Measurements from ENCODE around the gene SMIM30. TPM values are rescaled to one million over a fixed set of nuclear protein-coding genes. Genes with fewer than 3 reads are reported as not detected.

The SMIM30 gene
- total and polyA plus RNA-seq, 2 of the 8 experiments (the other 6 are each of a cell fraction or from before 2014, with no cell fraction given), result 35.2 to 49.7 TPM

DNA sequence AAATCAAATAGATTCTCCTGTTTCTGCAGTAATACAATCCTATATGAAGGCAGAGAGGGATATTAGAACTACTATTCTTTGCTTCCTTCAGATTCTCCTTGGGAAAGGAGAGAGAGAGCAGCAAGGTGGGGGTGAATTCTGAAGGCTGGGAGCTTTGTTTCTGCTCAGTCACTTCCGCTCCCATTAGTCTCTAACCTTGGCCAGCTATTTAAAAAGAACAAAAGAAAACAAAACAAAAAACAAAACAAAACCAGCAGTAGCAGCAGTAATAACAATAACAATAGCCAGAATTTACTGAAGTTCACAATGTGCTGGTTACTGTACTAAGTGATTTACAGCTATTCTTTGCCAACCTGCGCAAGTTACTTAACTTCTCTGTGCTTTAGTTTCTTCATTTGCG, 41.7 kb downstream of the SMIM30 start:
- Histone ChIP-seq H2AK5ac (ENCODE audit: low read depth, low read length) (no peak overlapping the region), H2BK120ac (replicated peaks; ENCODE audit: low read depth, low read length) (no peak overlapping the region), H3K27me3 (replicated peaks in 1 of 4; ENCODE audit: control insufficient read depth in 3 of 4, extremely low read depth in 1 of 4, insufficient read depth in 3 of 4, low read length in 3 of 4) (peaks cover 41 to 82% (median 61%) of the 10 kb centered on the region in 4 experiments), H3K4me1 (replicated peaks in 1 of 4; ENCODE audit: control insufficient read depth in 3 of 4, insufficient read depth in 4 of 4, low read length in 3 of 4) (no peaks in the 10 kb centered on the region; a peak in 1 of 7 replicates), H3K23me2 (ENCODE audit: low read depth, low read length) (no peaks in the 10 kb centered on the region), H3K9me3 (ENCODE audit: insufficient read depth in 2 of 2, low read depth in 1 of 2, low read length in 1 of 2) (no peaks in the 10 kb centered on the region), H3K4me2 (ENCODE audit: insufficient read depth in 1 of 2, low read depth in 2 of 2, low read length in 2 of 2) (peak overlapping the region in 1 of 2 experiments; percentile 29; a peak in 1 of 4 replicates), H2BK15ac (ENCODE audit: low read length) (no peak overlapping the region), H3K27ac (ENCODE audit: low read depth, low read length) (no peak overlapping the region), H4K5ac (ENCODE audit: insufficient read length, low read depth, low read length) (no peak overlapping the region), H3K23ac (ENCODE audit: insufficient read length) (no peak overlapping the region), H3K56ac (replicated peaks; ENCODE audit: insufficient read length, low read depth, low read length) (no peak overlapping the region), H4K20me1 (replicated peaks in 1 of 2; ENCODE audit: control insufficient read depth in 1 of 2, insufficient read depth in 2 of 2, low read length in 2 of 2) (peaks cover 2 to 3% of the 10 kb centered on the region in 2 experiments), H3K9ac (replicated peaks in 1 of 4; ENCODE audit: extremely low read depth in 1 of 4, low read depth in 3 of 4, low read length in 3 of 4) (no peak overlapping the region), H2BK12ac (ENCODE audit: low read depth, low read length) (no peak overlapping the region), H3K4ac (replicated peaks; ENCODE audit: insufficient read length, low read depth, low read length) (no peak overlapping the region), H4K8ac (ENCODE audit: extremely low read depth, insufficient read depth, low read length) (no peak overlapping the region), H3K79me1 (ENCODE audit: low read depth, low read length) (no peaks in the 10 kb centered on the region), H2AFZ (ENCODE audit: low read length) (no peak overlapping the region), H2BK5ac (ENCODE audit: low read depth, low read length) (no peak overlapping the region), H3K79me2 (ENCODE audit: control insufficient read depth in 1 of 2, insufficient read depth in 2 of 2, low read length in 2 of 2) (no peaks in the 10 kb centered on the region), H2BK20ac (ENCODE audit: low read length) (no peak overlapping the region), H3K36me3 (ENCODE audit: control insufficient read depth in 2 of 4, insufficient read depth in 4 of 4, low read length in 3 of 4) (no peaks in the 10 kb centered on the region), H3K4me3 (ENCODE audit: extremely low read depth in 1 of 4, insufficient read depth in 2 of 4, low read depth in 3 of 4, low read length in 4 of 4) (no peak overlapping the region), H3K18ac (ENCODE audit: extremely low read depth, low read length) (no peak overlapping the region), H3K14ac (ENCODE audit: insufficient read length) (no peak overlapping the region), H4K91ac (replicated peaks; ENCODE audit: insufficient read length, low read length) (no peak overlapping the region)
- 29% methylated on average over 3 of the region's 3 CpGs; no CpG with 5 or more reads in 1 of the 2 experiments for WGBS, 2 experiments (ENCODE audit: extremely low coverage in 1 of 2, insufficient coverage in 1 of 2, insufficient read length in 1 of 2, insufficient replicate concordance in 2 of 2, low coverage in 1 of 2, low lambda C conversion rate in 2 of 2, missing lambda C conversion rate in 1 of 2)
- FAIRE-seq, result peak; percentile 63
- peak in 1 of 2 experiments; percentile 29 for DNase-seq (ENCODE audit: low read depth in 1 of 2, low spot score in 2 of 2)
- ChIA-PET CTCF (ENCODE audit: partially characterized antibody) (interaction anchor here (2.7 kb wide), 1 partner anchor 37 kb away, joined by 7 read pairs; no protein-coding TSS in a partner anchor), POLR2A (ENCODE audit: partially characterized antibody) (interaction anchor here (1.0 kb wide), 1 partner anchor 10 kb away, joined by 3 read pairs; the partner anchor contains the start of gene GPR85)
- 0 out of 2 replicates have a peak, but pooled peaks have one; percentile 52 for TF ChIP-seq SP1 (IDR thresholded peaks at IDR 0.05; ENCODE audit: low read depth, low read length)
- peak; percentile 34; the same call in 1 of the 2 replicates for TF ChIP-seq MAFK (IDR thresholded peaks at IDR 0.05; ENCODE audit: low read depth, low read length)
- no peak for TF ChIP-seq EZH2 (IDR thresholded peaks at IDR 0.05; ENCODE audit: low read depth, low read length, severe bottlenecking)
- TF ChIP-seq EP300 (IDR thresholded peaks at IDR 0.05; ENCODE audit: borderline replicate concordance in 1 of 2, low read depth in 2 of 2, low read length in 2 of 2), result peak in 1 of 2 experiments; percentile 6; a peak in 1 of 3 replicates
- TF ChIP-seq, protein P1, sequence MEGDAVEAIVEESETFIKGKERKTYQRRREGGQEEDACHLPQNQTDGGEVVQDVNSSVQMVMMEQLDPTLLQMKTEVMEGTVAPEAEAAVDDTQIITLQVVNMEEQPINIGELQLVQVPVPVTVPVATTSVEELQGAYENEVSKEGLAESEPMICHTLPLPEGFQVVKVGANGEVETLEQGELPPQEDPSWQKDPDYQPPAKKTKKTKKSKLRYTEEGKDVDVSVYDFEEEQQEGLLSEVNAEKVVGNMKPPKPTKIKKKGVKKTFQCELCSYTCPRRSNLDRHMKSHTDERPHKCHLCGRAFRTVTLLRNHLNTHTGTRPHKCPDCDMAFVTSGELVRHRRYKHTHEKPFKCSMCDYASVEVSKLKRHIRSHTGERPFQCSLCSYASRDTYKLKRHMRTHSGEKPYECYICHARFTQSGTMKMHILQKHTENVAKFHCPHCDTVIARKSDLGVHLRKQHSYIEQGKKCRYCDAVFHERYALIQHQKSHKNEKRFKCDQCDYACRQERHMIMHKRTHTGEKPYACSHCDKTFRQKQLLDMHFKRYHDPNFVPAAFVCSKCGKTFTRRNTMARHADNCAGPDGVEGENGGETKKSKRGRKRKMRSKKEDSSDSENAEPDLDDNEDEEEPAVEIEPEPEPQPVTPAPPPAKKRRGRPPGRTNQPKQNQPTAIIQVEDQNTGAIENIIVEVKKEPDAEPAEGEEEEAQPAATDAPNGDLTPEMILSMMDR (IDR thresholded peaks at IDR 0.05; ENCODE audit: control extremely low read depth in 1 of 3, insufficient read depth in 1 of 3, low read depth in 1 of 3, low read length in 3 of 3), result no peak
- no peak for TF ChIP-seq JUND (IDR thresholded peaks at IDR 0.05; ENCODE audit: low read length)

Measured in H1 (cell line).